HG03520 (cell line): ENCODE results near the gene EEFSEC.

ENCODE experiments used
- ATAC-seq: cut with Tn5 transposase; IDR thresholded peaks from one replicate; pipeline ENCODE4 v1.9.1; 2021; ENCODE audit warnings: mild to moderate bottlenecking, moderate library complexity; ENCODE audit not compliant: unreplicated experiment

Gene EEFSEC

GRCh38 chr3:128281461-128282367 is 128.4 kb downstream of the EEFSEC start:
- no peak for ATAC-seq

- ATAC-seq: no peak
These were observed 129.3 kb downstream of the EEFSEC start for GRCh38 chr3:128282380-128283196.

GRCh38 chr3:128283421-128283820 is 130.1 kb downstream of the EEFSEC start:
- ATAC-seq: no peak

GRCh38 chr3:128285042-128285966 is 132.0 kb downstream of the EEFSEC start:
- ATAC-seq: no peak

GRCh38 chr3:128285967-128286321 is 132.7 kb downstream of the EEFSEC start:
- ATAC-seq: no peak

- no peak for ATAC-seq
These were observed 133.4 kb downstream of the EEFSEC start for GRCh38 chr3:128286691-128287090.

GRCh38 chr3:128287216-128287615 is 133.9 kb downstream of the EEFSEC start:
- no peak for ATAC-seq

GRCh38 chr3:128289534-128289933 is 136.3 kb downstream of the EEFSEC start:
- no peak for ATAC-seq

GRCh38 chr3:128290484-128290883 is 137.2 kb downstream of the EEFSEC start:
- ATAC-seq: no peak

GRCh38 chr3:128293930-128294329 is 140.6 kb downstream of the EEFSEC start:
- ATAC-seq: no peak

- no peak for ATAC-seq
These were observed 141.8 kb downstream of the EEFSEC start for GRCh38 chr3:128294999-128295468.

GRCh38 chr3:128296469-128297251 is 143.4 kb downstream of the EEFSEC start:
- no peak for ATAC-seq

- ATAC-seq: no peak
These were observed 144.3 kb downstream of the EEFSEC start for GRCh38 chr3:128297401-128298138.

- no peak for ATAC-seq
These were observed 148.1 kb downstream of the EEFSEC start for GRCh38 chr3:128301186-128302023.

- no peak for ATAC-seq
These were observed 153.2 kb downstream of the EEFSEC start for GRCh38 chr3:128306481-128306880.

- no peak for ATAC-seq
These were observed 153.8 kb downstream of the EEFSEC start for GRCh38 chr3:128307029-128307633.

- ATAC-seq: no peak
These were observed 154.6 kb downstream of the EEFSEC start for GRCh38 chr3:128307781-128308469.
